Fibroblast of pulmonary artery (primary cell): ENCODE measurements around the gene KATNB1.

ENCODE experiments used
- DNase-seq: peaks from one replicate; pipeline ENCODE4 v3.0.0-alpha.2; 2010; ENCODE audit warnings: low read depth
- H3K4me3 ChIP-seq: replicated peaks from 2 replicates; pipeline ENCODE4 v1.5.1; 2011; ENCODE audit warnings: low read depth, mild to moderate bottlenecking, control low read depth, low read length, moderate library complexity
- TF ChIP-seq, protein P1 (sequence below): IDR thresholded peaks from 2 replicates; pipeline ENCODE4 v1.5.1; 2011; ENCODE audit warnings: mild to moderate bottlenecking, control low read depth, low read length, inconsistent platforms; ENCODE audit errors: missing control alignments

Gene KATNB1

DNA sequence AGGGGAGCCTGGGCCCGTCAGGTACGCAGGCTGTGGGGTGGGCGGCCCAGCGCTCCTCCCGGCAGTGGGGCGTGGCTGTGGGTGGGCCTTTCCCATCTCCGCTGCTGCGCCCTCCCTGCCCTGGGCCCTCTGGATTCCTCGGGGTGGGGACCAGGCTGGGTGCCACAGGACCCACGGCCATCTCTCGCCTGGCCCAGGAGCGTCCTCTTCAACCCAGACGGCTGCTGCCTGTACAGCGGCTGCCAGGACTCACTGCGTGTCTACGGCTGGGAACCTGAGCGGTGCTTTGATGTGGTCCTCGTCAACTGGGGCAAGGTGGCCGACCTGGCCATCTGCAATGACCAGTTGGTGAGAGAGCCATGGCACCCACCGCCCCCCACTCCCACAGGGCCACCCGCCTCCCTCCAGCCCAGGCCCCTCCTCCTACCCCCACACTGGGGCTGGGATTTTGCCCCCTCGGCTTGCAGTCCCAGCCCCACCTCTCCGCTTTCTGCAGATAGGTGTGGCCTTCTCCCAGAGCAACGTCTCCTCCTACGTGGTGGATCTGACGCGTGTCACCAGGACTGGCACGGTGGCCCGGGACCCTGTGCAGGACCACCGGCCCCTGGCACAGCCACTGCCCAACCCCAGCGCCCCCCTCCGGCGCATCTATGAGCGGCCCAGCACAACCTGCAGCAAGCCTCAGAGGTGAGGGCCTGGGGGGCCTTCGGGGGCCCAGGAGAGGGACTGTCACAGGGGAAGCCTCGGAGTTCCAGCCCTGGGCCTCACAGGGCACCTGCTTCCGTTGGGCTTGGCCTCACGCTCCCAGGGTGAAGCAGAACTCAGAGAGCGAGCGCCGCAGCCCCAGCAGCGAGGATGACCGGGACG, 17.2 kb downstream of the KATNB1 start:
- TF ChIP-seq, protein P1, sequence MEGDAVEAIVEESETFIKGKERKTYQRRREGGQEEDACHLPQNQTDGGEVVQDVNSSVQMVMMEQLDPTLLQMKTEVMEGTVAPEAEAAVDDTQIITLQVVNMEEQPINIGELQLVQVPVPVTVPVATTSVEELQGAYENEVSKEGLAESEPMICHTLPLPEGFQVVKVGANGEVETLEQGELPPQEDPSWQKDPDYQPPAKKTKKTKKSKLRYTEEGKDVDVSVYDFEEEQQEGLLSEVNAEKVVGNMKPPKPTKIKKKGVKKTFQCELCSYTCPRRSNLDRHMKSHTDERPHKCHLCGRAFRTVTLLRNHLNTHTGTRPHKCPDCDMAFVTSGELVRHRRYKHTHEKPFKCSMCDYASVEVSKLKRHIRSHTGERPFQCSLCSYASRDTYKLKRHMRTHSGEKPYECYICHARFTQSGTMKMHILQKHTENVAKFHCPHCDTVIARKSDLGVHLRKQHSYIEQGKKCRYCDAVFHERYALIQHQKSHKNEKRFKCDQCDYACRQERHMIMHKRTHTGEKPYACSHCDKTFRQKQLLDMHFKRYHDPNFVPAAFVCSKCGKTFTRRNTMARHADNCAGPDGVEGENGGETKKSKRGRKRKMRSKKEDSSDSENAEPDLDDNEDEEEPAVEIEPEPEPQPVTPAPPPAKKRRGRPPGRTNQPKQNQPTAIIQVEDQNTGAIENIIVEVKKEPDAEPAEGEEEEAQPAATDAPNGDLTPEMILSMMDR = no peak
- no peak overlapping the region for H3K4me3 ChIP-seq
- no peak for DNase-seq

DNA sequence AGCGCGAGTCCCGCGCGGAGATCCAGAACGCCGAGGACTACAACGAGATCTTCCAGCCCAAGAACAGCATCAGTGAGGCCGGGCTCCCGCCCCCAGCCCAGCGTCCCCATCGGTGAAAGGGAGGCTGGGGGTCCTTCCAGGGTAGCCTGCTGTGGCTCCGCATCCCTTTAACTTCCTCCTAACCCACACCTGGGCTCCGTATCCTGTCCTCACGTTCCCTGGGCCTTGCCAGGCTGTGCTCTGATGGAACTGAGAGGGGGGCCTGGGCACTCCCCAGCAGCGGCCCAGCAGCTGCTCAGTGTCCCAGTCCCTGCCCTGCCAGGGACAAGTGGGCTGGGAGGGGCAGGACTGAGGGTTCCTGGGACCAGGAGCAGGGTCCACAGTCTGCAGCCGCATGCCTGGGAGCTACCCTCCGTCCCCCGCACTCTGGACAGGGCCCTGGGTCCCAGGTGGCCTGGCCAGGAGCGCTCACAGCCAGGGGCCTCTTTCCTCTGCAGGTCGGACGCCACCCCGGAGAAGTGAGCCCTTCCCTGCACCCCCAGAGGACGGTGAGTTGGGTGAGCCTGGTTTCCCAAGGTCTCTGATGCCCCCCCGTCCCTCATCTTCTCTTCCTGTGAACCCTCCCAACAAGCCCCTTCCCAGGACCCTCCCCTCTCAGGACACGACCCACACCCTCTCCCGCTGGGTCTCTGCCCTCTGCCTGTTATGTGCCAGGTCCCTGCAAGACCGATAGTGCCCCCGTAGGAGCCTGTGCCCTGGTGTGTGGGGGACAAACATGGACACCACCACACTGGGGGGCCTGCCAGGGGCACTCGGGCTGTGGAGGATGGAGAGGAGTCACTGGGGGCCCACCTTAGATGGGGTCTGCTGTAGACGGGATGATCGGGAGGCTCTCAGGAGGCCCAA, 18.1 kb downstream of the KATNB1 start:
- DNase-seq = no peak
- TF ChIP-seq, protein P1 = no peak
- no peak overlapping the region for H3K4me3 ChIP-seq

DNA sequence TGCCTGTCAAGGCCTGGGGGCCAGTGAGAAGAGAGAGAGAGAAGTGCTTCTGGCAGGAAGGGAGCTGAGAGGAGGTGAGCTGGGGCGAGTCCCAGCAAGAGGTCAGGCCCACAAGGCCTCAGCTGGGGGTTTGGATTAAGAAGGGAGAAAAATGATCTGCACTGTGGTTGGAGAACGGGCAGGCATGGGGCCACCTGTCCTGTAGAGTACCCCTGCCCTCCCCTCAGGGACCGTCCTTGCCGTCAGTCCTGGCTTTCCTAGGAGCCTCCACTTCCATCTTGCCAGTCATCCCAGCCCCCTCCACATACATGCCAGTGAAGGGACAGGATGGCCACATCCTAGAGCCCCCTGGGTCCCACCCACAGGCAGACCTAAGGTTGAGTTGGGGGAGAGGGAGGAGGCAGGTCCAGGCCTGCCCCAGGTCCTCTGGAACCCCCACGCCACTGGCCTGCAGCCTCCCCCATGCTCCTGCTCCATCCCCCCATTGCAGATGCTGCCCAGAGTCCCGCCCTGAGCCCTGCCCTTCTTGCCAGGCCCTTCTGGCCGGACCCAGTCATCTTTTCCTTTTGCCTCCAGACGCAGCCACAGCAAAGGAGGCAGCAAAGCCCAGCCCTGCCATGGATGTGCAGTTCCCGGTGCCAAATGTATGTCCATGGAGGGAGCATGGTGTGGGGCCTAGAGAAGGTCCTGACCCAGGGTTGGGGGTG, 18.9 kb downstream of the KATNB1 start:
- TF ChIP-seq, protein P1 = no peak
- no peak for DNase-seq
- H3K4me3 ChIP-seq = no peak overlapping the region

DNA sequence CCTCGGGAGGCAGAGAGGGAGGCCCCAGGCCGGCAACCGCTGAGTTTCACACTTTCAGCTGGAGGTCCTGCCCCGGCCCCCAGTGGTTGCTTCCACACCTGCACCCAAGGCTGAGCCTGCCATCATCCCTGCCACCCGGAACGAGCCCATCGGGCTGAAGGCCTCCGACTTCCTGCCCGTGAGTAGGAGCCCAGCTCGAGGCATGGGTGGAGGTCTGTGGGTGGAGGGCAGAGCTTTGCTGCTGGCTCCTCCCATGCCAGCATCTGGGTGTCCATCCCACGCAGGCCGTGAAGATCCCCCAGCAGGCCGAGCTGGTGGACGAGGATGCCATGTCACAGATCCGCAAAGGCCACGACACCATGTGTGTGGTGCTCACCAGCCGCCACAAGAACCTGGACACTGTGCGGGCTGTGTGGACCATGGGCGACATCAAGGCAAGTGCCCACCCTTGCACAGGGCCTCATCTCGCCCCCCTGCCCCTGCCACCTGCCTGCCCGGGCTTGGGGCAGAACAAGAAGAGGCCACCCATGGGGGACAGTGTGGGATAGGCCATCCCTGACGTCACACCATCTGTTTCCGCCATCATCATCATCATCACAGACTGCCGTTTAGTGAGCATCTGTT, 19.6 kb downstream of the KATNB1 start:
- no peak overlapping the region for H3K4me3 ChIP-seq
- TF ChIP-seq, protein P1 = no peak
- no peak for DNase-seq

DNA sequence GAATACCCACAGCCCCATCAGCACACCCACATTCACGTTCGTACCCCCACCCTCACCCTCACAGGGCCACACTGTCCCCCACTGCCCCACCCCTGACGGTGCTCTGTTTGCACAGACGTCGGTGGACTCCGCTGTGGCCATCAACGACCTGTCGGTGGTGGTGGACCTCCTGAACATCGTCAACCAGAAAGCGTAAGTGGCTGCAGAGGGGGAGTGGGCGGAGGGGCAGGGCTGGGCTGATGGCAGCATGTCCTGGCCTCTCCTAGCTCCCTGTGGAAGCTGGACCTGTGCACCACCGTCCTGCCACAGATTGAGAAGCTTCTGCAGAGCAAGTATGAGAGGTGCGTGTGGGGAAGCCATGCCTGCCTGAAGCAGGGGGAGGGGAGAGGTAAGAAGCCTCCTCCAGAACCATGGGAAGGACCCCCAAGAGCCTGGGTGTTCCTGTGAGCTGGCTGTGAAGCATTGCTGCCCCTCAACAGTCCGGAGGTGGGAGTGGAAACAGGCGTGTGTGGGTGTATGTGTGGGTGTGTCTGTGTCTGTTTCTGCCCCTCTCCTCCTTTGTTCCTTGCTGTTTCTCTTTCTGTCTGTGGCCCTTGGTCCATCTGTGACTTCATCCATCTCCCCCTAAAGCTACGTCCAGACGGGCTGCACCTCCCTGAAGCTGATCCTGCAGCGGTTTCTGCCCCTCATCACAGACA, 20.3 kb downstream of the KATNB1 start:
- H3K4me3 ChIP-seq = no peak overlapping the region
- TF ChIP-seq, protein P1 = no peak
- no peak for DNase-seq
